HepG2 (cell line): ENCODE measurements around the gene PARD3. TPM values are rescaled to one million over a fixed set of nuclear protein-coding genes. Genes with fewer than 3 reads are reported as not detected.

Source experiments
- AHDC1 ChIP-seq: sonication (generic); formaldehyde crosslinking; IDR thresholded peaks from 2 replicates; pipeline ENCODE4 v1.5.1; 2020; ENCODE audit warnings: mild to moderate bottlenecking, missing genetic modification reagents, borderline replicate concordance
- BCLAF1 ChIP-seq: fragments of 450-650 bp; IDR thresholded peaks from 2 replicates; pipeline ENCODE4 v1.6.1; 2017; ENCODE audit warnings: mild to moderate bottlenecking
- BRD4 ChIP-seq: sonication (generic); formaldehyde crosslinking; IDR thresholded peaks from 2 replicates; pipeline ENCODE4 v1.4.0; 2020; ENCODE audit warnings: missing genetic modification reagents
- ZKSCAN8 ChIP-seq: IDR thresholded peaks from 2 replicates; pipeline ENCODE4 v1.6.1; 2016; ENCODE audit warnings: borderline replicate concordance, missing genetic modification reagents, missing compliant biosample characterization
- ZNF10 ChIP-seq: sonication (generic); formaldehyde crosslinking; IDR thresholded peaks from 2 replicates; pipeline ENCODE4 v1.4.0; 2020; ENCODE audit warnings: mild to moderate bottlenecking, low read depth, missing genetic modification reagents, borderline replicate concordance
- ZNF281 ChIP-seq: sonication (generic); formaldehyde crosslinking; IDR thresholded peaks from 2 replicates; pipeline ENCODE4 v1.4.0; 2020; ENCODE audit warnings: missing genetic modification reagents, borderline replicate concordance
- ZNF296 ChIP-seq: sonication (generic); formaldehyde crosslinking; conservative IDR thresholded peaks from 2 replicates; pipeline ENCODE4 v1.5.0; 2020; ENCODE audit warnings: mild to moderate bottlenecking, missing genetic modification reagents
- ZNF574 ChIP-seq: sonication (generic); formaldehyde crosslinking; IDR thresholded peaks from 2 replicates; pipeline ENCODE4 v1.4.0; 2020; ENCODE audit warnings: missing genetic modification reagents
- ZNF703 ChIP-seq: sonication (generic); formaldehyde crosslinking; IDR thresholded peaks from 2 replicates; pipeline ENCODE4 v1.5.1; 2020; ENCODE audit warnings: missing genetic modification reagents, mild to moderate bottlenecking, moderate library complexity, borderline replicate concordance
- ZNF704 ChIP-seq: sonication (generic); formaldehyde crosslinking; IDR thresholded peaks from 2 replicates; pipeline ENCODE4 v1.8.1; 2023; ENCODE audit warnings: mild to moderate bottlenecking, inconsistent platforms, moderate library complexity, missing genetic modification reagents, borderline replicate concordance
- ZNF724P ChIP-seq: sonication (generic); formaldehyde crosslinking; IDR thresholded peaks from 2 replicates; pipeline ENCODE4 v1.8.0; 2022; ENCODE audit warnings: missing genetic modification reagents, borderline replicate concordance
- ZNF75D ChIP-seq: sonication (generic); formaldehyde crosslinking; IDR thresholded peaks from 2 replicates; pipeline ENCODE4 v1.8.1; 2023; ENCODE audit warnings: missing genetic modification reagents, mild to moderate bottlenecking, borderline replicate concordance
- polyA plus RNA-seq, 8 experiments: library from polyadenylated mRNA; depleted of rRNA in 3 of 8; stranded (reverse) in 7 of 8; unstranded in 1 of 8; fragments of >200 nt; fragmentation: Illumina TruSeq in 4 of 8; extraction: Trizol in 4 of 8; gene quantifications; 2 replicates each; pipeline versions ENCODE4 v1.2.1 to v1.2.3, GENCODE V29; 2011 to 2016; ENCODE audit warnings: low read depth in 4 of 8, missing spikeins in 1 of 8, mixed read lengths in 1 of 8; ENCODE audit not compliant: insufficient read depth in 1 of 8
- total RNA-seq, 5 experiments: library from RNA; depleted of rRNA; stranded (reverse); fragments of >200 nt; fragmentation: Illumina TruSeq; extraction: Trizol; gene quantifications; 2 replicates each; pipeline ENCODE4 v1.2.3, GENCODE V29; 2016; ENCODE audit warnings: low read depth in 1 of 5

Gene PARD3
- total and polyA plus RNA-seq, 2 of the 13 experiments (the other 11 are each of a cell fraction or from before 2014, with no cell fraction given): 40.9 to 60.0 TPM

GRCh38 chr10:34479520-34480179, 335.4 kb downstream of the PARD3 start (continued):
- TF ChIP-seq ZNF724P (CRISPR knock-in tag) (no peak), ZNF703 (CRISPR knock-in tag) (no peak), ZNF281 (peak; percentile 15; the same call in 1 of the 2 replicates), ZNF704 (CRISPR knock-in tag) (no peak), ZNF574 (no peak), ZNF296 (CRISPR knock-in tag) (no peak), BCLAF1 (no peak), BRD4 (CRISPR knock-in tag) (no peak), ZKSCAN8 (no peak), ZNF10 (CRISPR knock-in tag) (no peak), ZNF75D (CRISPR knock-in tag) (no peak), AHDC1 (CRISPR knock-in tag) (no peak)
